K562 (cell line): ENCODE data around the gene MINPP1. TPM values are rescaled to one million over a fixed set of nuclear protein-coding genes. Genes with fewer than 3 reads are reported as not detected.

Source experiments
- CREBBP ChIP-seq: IDR thresholded peaks from one replicate; pipeline ENCODE4 v1.6.1; 2012; ENCODE audit warnings: low read depth, mild to moderate bottlenecking, control low read depth, inconsistent platforms, low read length
- HDAC1 ChIP-seq, 2 experiments: fragments of 450-650 bp; IDR thresholded peaks; 2 replicates each; pipeline ENCODE4 v1.6.1; 2016 to 2017; ENCODE audit warnings: inconsistent platforms in 1 of 2, mild to moderate bottlenecking in 1 of 2, moderate library complexity in 1 of 2
- HNRNPL ChIP-seq: fragments of 200-400 bp; formaldehyde crosslinking; IDR thresholded peaks from 2 replicates; pipeline ENCODE4 v1.6.1; 2017; ENCODE audit warnings: low read depth, mild to moderate bottlenecking, low read length
- LARP7 ChIP-seq: fragments of 450-650 bp; IDR thresholded peaks from 2 replicates; pipeline ENCODE4 v1.6.1; 2016
- NFXL1 ChIP-seq: fragments of 450-650 bp; formaldehyde crosslinking; IDR thresholded peaks from 2 replicates; pipeline ENCODE4 v1.4.0; 2021; ENCODE audit warnings: mild to moderate bottlenecking
- POLR3A ChIP-seq: IDR thresholded peaks from 2 replicates; pipeline ENCODE4 v1.6.1; 2011; ENCODE audit warnings: borderline replicate concordance, mild to moderate bottlenecking, moderate library complexity; ENCODE audit not compliant: insufficient read length, insufficient read depth; ENCODE audit errors: extremely low read depth
- PURB ChIP-seq: sonication (generic); formaldehyde crosslinking; IDR thresholded peaks from 2 replicates; pipeline ENCODE4 v1.9.0; 2021; ENCODE audit warnings: low read depth, mild to moderate bottlenecking, missing genetic modification reagents
- RCOR1 ChIP-seq, 2 experiments: IDR thresholded peaks; 2 replicates each; pipeline ENCODE4 v1.6.1; 2012; ENCODE audit warnings: low read depth in 2 of 2, low read length in 2 of 2, borderline replicate concordance in 1 of 2, improper control_type of control experiment in 1 of 2
- STAT5A ChIP-seq: IDR thresholded peaks from 2 replicates; pipeline ENCODE4 v1.6.1; 2012; ENCODE audit warnings: low read length, inconsistent platforms, borderline replicate concordance
- ZFP36 ChIP-seq: fragments of 150-350 bp; IDR thresholded peaks from 2 replicates; pipeline ENCODE4 v1.6.1; 2018; ENCODE audit warnings: low read length, low read depth; ENCODE audit not compliant: partially characterized antibody
- ZKSCAN1 ChIP-seq: fragments of 150-350 bp; IDR thresholded peaks from 2 replicates; pipeline ENCODE4 v1.6.1; 2016; ENCODE audit warnings: low read depth, low read length
- ZNF174 ChIP-seq: fragments of 250-450 bp; sonication (Bioruptor Pico); IDR thresholded peaks from 2 replicates; pipeline ENCODE4 v1.4.0; 2020; ENCODE audit warnings: mild to moderate bottlenecking
- ZNF436 ChIP-seq: fragments of 250-450, 450-650 bp; sonication (Bioruptor Pico); formaldehyde crosslinking; IDR thresholded peaks from 2 replicates; pipeline ENCODE4 v1.7.0; 2020; ENCODE audit warnings: mild to moderate bottlenecking
- polyA plus RNA-seq, 8 experiments: library from polyadenylated mRNA; depleted of rRNA in 4 of 8; stranded (reverse) in 5 of 8; unstranded in 3 of 8; fragments of >200 nt; fragmentation: Nextera tagmentation in 2 of 8; fragmentation: Illumina TruSeq in 1 of 8; extraction: Ambion mirVana in 2 of 8; extraction: Trizol in 1 of 8; gene quantifications; 2 replicates each; pipeline versions ENCODE4 v1.2.1 to v1.2.3, GENCODE V29; 2011 to 2014; ENCODE audit warnings: inconsistent platforms in 1 of 8, missing spikeins in 1 of 8
- total RNA-seq, 7 experiments: library from RNA; depleted of rRNA in 6 of 7; stranded (reverse); fragments of >200 nt in 6 of 7; fragmentation: Illumina TruSeq in 2 of 7; extraction: Trizol in 2 of 7; gene quantifications; 2 replicates each; pipeline versions ENCODE4 v1.2.1 to v1.2.3, GENCODE V29; 2011 to 2021; ENCODE audit warnings: low replicate concordance in 1 of 7
- TF ChIP-seq, protein P1 (sequence below): fragments of 250-450 bp; sonication (Bioruptor Pico); IDR thresholded peaks from 2 replicates; pipeline ENCODE4 v1.9.0; 2021; ENCODE audit warnings: mild to moderate bottlenecking
- TF ChIP-seq, protein P2 (sequence below): fragments of 250-450 bp; sonication (Bioruptor Pico); IDR thresholded peaks from 2 replicates; pipeline ENCODE4 v1.4.0; 2020; ENCODE audit warnings: mild to moderate bottlenecking, moderate library complexity, borderline replicate concordance
- TF ChIP-seq, protein P3 (sequence below), 2 experiments: fragments of 450-650 bp in 1 of 2; IDR thresholded peaks; 2 replicates each; pipeline ENCODE4 v1.6.1; 2011 to 2017; ENCODE audit warnings: low read depth in 2 of 2, antibody characterized with exemption in 1 of 2, borderline replicate concordance in 1 of 2, low read length in 1 of 2, mild to moderate bottlenecking in 1 of 2, mixed read lengths in 1 of 2; ENCODE audit not compliant: control insufficient read depth in 1 of 2
- TF ChIP-seq, protein P4 (sequence below): fragments of 450-650 bp; IDR thresholded peaks from one replicate; pipeline ENCODE4 v1.6.1; 2018; ENCODE audit warnings: mild to moderate bottlenecking, moderate library complexity; ENCODE audit not compliant: partially characterized antibody
- TF ChIP-seq, protein P5 (sequence below): sonication (generic); formaldehyde crosslinking; IDR thresholded peaks from 2 replicates; pipeline ENCODE4 v1.8.1; 2023; ENCODE audit warnings: mild to moderate bottlenecking, missing genetic modification reagents

Gene MINPP1
- total and polyA plus RNA-seq, 9 of the 15 experiments (the other 6 are each of a cell fraction or from before 2014, with no cell fraction given), result 11.5 to 44.5 (median 27.1) TPM

DNA sequence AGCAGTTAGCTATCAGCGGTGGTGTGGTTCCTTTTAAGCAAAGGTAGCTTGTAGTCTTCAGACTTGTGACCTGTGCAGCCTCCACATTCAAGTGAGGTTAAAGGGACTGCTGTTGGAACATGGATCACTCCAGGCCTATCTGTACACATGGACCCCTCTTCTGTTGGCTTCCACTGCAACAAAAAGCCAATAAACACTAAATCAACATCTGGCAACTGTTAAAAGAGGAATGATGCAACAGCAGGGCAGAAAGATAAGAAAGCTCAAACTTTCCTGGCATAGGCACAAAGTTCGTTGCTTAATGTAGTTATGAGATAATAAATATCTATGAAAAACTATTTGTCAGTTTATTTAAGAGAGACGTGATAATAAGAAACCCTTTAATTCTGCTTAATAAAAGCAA, 4.0 kb upstream of the MINPP1 start (continued):
- TF ChIP-seq PURB (CRISPR knock-in tag) (no peak), HNRNPL (no peak), NFXL1 (CRISPR knock-in tag) (no peak), POLR3A (no peak), ZNF436 (CRISPR knock-in tag) (no peak), ZNF174 (no peak), RCOR1 (IDR thresholded peaks at IDR 0.05; ENCODE audit: borderline replicate concordance in 1 of 2, low read depth in 2 of 2, low read length in 2 of 2) (peak in 1 of 2 experiments; percentile 67; a peak in 1 of 4 replicates), LARP7 (no peak), HDAC1 (IDR thresholded peaks at IDR 0.05) (peak in 1 of 2 experiments; percentile 49; a peak in 1 of 4 replicates), CREBBP (no peak), STAT5A (peak; percentile 69; the same call in 1 of the 2 replicates), ZKSCAN1 (no peak), ZFP36 (no peak)
- TF ChIP-seq, protein P1, sequence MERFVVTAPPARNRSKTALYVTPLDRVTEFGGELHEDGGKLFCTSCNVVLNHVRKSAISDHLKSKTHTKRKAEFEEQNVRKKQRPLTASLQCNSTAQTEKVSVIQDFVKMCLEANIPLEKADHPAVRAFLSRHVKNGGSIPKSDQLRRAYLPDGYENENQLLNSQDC (CRISPR knock-in tag), result no peak
- TF ChIP-seq, protein P2, sequence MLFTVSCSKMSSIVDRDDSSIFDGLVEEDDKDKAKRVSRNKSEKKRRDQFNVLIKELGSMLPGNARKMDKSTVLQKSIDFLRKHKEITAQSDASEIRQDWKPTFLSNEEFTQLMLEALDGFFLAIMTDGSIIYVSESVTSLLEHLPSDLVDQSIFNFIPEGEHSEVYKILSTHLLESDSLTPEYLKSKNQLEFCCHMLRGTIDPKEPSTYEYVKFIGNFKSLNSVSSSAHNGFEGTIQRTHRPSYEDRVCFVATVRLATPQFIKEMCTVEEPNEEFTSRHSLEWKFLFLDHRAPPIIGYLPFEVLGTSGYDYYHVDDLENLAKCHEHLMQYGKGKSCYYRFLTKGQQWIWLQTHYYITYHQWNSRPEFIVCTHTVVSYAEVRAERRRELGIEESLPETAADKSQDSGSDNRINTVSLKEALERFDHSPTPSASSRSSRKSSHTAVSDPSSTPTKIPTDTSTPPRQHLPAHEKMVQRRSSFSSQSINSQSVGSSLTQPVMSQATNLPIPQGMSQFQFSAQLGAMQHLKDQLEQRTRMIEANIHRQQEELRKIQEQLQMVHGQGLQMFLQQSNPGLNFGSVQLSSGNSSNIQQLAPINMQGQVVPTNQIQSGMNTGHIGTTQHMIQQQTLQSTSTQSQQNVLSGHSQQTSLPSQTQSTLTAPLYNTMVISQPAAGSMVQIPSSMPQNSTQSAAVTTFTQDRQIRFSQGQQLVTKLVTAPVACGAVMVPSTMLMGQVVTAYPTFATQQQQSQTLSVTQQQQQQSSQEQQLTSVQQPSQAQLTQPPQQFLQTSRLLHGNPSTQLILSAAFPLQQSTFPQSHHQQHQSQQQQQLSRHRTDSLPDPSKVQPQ, result no peak
- TF ChIP-seq, protein P3, sequence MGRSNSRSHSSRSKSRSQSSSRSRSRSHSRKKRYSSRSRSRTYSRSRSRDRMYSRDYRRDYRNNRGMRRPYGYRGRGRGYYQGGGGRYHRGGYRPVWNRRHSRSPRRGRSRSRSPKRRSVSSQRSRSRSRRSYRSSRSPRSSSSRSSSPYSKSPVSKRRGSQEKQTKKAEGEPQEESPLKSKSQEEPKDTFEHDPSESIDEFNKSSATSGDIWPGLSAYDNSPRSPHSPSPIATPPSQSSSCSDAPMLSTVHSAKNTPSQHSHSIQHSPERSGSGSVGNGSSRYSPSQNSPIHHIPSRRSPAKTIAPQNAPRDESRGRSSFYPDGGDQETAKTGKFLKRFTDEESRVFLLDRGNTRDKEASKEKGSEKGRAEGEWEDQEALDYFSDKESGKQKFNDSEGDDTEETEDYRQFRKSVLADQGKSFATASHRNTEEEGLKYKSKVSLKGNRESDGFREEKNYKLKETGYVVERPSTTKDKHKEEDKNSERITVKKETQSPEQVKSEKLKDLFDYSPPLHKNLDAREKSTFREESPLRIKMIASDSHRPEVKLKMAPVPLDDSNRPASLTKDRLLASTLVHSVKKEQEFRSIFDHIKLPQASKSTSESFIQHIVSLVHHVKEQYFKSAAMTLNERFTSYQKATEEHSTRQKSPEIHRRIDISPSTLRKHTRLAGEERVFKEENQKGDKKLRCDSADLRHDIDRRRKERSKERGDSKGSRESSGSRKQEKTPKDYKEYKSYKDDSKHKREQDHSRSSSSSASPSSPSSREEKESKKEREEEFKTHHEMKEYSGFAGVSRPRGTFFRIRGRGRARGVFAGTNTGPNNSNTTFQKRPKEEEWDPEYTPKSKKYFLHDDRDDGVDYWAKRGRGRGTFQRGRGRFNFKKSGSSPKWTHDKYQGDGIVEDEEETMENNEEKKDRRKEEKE (IDR thresholded peaks at IDR 0.05; ENCODE audit: borderline replicate concordance in 1 of 2, control insufficient read depth in 1 of 2, low read depth in 2 of 2, low read length in 1 of 2), result no peak
- TF ChIP-seq, protein P4, sequence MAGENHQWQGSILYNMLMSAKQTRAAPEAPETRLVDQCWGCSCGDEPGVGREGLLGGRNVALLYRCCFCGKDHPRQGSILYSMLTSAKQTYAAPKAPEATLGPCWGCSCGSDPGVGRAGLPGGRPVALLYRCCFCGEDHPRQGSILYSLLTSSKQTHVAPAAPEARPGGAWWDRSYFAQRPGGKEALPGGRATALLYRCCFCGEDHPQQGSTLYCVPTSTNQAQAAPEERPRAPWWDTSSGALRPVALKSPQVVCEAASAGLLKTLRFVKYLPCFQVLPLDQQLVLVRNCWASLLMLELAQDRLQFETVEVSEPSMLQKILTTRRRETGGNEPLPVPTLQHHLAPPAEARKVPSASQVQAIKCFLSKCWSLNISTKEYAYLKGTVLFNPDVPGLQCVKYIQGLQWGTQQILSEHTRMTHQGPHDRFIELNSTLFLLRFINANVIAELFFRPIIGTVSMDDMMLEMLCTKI, result no peak
- TF ChIP-seq, protein P5, sequence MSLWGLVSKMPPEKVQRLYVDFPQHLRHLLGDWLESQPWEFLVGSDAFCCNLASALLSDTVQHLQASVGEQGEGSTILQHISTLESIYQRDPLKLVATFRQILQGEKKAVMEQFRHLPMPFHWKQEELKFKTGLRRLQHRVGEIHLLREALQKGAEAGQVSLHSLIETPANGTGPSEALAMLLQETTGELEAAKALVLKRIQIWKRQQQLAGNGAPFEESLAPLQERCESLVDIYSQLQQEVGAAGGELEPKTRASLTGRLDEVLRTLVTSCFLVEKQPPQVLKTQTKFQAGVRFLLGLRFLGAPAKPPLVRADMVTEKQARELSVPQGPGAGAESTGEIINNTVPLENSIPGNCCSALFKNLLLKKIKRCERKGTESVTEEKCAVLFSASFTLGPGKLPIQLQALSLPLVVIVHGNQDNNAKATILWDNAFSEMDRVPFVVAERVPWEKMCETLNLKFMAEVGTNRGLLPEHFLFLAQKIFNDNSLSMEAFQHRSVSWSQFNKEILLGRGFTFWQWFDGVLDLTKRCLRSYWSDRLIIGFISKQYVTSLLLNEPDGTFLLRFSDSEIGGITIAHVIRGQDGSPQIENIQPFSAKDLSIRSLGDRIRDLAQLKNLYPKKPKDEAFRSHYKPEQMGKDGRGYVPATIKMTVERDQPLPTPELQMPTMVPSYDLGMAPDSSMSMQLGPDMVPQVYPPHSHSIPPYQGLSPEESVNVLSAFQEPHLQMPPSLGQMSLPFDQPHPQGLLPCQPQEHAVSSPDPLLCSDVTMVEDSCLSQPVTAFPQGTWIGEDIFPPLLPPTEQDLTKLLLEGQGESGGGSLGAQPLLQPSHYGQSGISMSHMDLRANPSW (CRISPR knock-in tag), result no peak
